Measurements from ENCODE around the gene OLFM1.

Gene OLFM1

GRCh38 chr9:135045264-135045927 lies 42.1 kb upstream of the OLFM1 start:
- H3K4me3 ChIP-seq (ENCODE audit: low read depth, low read length) = no peak overlapping the region
- no peak for TF ChIP-seq CTCF (IDR thresholded peaks at IDR 0.05; ENCODE audit: low read depth, low read length)

GRCh38 chr9:135045928-135046738 lies 41.3 kb upstream of the OLFM1 start:
- TF ChIP-seq CTCF (IDR thresholded peaks at IDR 0.05; ENCODE audit: low read depth, low read length) = no peak
- no peak overlapping the region for H3K4me3 ChIP-seq (ENCODE audit: low read depth, low read length)

- H3K4me3 ChIP-seq (ENCODE audit: low read depth, low read length) = no peak overlapping the region
- no peak for TF ChIP-seq CTCF (IDR thresholded peaks at IDR 0.05; ENCODE audit: low read depth, low read length)
These were observed 40.6 kb upstream of the OLFM1 start for GRCh38 chr9:135046739-135047350.

GRCh38 chr9:135047521-135047920 lies 39.9 kb upstream of the OLFM1 start:
- H3K4me3 ChIP-seq (ENCODE audit: low read depth, low read length) = no peak overlapping the region
- no peak for TF ChIP-seq CTCF (IDR thresholded peaks at IDR 0.05; ENCODE audit: low read depth, low read length)

GRCh38 chr9:135048046-135048757 lies 39.3 kb upstream of the OLFM1 start:
- H3K4me3 ChIP-seq (ENCODE audit: low read depth, low read length) = no peak overlapping the region

GRCh38 chr9:135048758-135049444 lies 38.6 kb upstream of the OLFM1 start:
- TF ChIP-seq CTCF (IDR thresholded peaks at IDR 0.05; ENCODE audit: low read depth, low read length) = no peak
- H3K4me3 ChIP-seq (ENCODE audit: low read depth, low read length) = no peak overlapping the region

More at GRCh38 chr9:135048046-135048757, 39.3 kb upstream of the OLFM1 start:
- no peak for TF ChIP-seq CTCF (IDR thresholded peaks at IDR 0.05; ENCODE audit: low read depth, low read length)
